ENCODE measurements around the gene ZNF485.
"Not testable (repeated sequence)": the region's sequence is repeated elsewhere in the genome, so short reads cannot be mapped to it uniquely, and the experiment has no call there.

The ZNF485 gene

DNA sequence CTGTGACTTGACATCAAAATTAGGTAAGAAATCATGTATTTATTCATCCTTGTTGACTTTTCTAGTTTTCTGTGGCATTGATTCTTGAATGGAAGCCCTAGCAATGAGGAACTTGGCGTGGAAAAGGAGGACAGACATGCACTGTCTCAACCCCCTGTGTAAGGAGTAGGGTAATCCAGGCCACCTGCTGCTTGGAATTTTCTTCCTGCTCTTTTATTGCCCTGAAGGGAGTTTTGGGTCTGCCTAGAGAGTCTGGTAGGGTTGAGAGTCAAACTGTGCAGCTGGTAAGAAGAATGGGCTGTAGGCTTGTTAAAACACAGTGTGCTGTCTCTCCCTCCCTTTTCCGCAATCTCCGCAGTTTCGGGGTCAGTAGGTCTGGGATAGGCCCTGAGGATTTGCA is 22.7 kb downstream of the ZNF485 start:
- peaks cover 9% of the 10 kb centered on the region for H3K9me3 Mint-ChIP-seq
- H3K27ac Mint-ChIP-seq = no peak overlapping the region
- H3K27me3 Mint-ChIP-seq = no peaks in the 10 kb centered on the region
- no peaks in the 10 kb centered on the region for H3K36me3 Mint-ChIP-seq (ENCODE audit: low read depth)
- H3K4me3 Mint-ChIP-seq = no peak overlapping the region
- H3K4me1 Mint-ChIP-seq (ENCODE audit: low read depth) = no peaks in the 10 kb centered on the region

DNA sequence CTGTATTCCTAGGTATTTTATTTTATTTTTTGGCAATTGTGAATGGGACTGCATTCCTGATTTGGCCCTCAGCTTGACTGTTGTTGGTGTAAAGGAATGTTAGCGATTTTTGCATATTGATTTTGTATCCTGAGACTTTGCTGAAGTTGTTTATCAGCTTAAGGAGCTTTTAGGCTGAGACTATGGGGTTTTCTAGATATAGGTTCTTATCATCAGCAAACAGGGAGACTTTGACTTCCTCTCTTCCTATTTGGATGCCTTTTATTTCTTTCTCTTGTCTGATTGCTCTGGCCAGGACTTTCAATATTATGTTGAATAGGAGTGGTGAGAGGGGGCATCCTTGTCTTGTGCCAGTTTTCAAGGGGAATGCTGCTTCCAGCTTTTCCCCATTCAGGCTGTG is 29.6 kb downstream of the ZNF485 start:
- H3K27me3 Mint-ChIP-seq; H3K36me3 Mint-ChIP-seq (ENCODE audit: low read depth); H3K4me1 Mint-ChIP-seq (ENCODE audit: low read depth); H3K4me3 Mint-ChIP-seq; H3K27ac Mint-ChIP-seq: not testable (repeated sequence)
- H3K9me3 Mint-ChIP-seq = peaks cover 28% of the 10 kb centered on the region

DNA sequence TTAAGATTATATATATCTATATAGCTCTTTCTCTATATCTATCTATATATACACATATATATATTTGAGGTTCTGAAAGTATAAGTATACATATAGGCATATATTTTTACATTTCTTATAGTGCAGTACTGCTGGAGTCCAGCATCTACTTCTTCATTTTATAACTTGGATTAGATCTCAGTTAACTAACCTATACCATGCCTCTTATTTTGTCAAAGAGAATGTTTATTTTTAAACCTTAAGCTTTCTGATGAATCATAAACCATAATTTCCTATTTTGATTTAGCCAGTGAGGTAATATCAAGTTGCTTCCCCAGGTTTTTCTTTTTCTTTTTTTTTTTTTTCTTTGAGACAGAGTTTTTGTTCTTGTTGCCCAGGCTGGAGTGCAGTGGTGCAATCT is 34.4 kb downstream of the ZNF485 start:
- Mint-ChIP-seq H3K27ac (no peak overlapping the region), H3K9me3 (peaks cover 42% of the 10 kb centered on the region), H3K27me3 (no peaks in the 10 kb centered on the region), H3K4me3 (no peak overlapping the region), H3K36me3 (ENCODE audit: low read depth) (peaks cover 47% of the 10 kb centered on the region), H3K4me1 (ENCODE audit: low read depth) (no peaks in the 10 kb centered on the region)

DNA sequence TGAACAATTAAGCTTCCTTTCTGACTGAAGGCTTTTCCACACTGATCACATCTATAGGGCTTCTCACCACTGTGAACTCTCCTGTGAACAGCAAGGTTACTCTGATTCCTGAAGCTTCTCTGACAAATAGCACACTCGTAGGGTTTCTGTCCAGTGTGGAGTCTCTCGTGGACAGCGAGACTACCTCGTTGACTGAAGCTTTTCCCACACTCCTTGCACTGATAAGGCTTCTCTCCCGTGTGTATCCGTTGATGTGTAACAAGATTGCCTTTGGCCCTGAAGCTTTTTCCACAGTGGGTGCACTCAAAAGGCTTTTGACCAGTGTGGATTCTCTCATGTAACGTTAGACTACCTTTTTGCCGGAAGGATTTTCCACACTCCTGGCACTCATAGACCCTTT is 38.0 kb downstream of the ZNF485 start:
- Mint-ChIP-seq H3K4me3 (no peak overlapping the region), H3K27ac (no peak overlapping the region), H3K27me3 (no peaks in the 10 kb centered on the region), H3K9me3 (peaks cover 44% of the 10 kb centered on the region), H3K4me1 (ENCODE audit: low read depth) (peaks cover 10% of the 10 kb centered on the region), H3K36me3 (ENCODE audit: low read depth) (peaks cover 58% of the 10 kb centered on the region)

DNA sequence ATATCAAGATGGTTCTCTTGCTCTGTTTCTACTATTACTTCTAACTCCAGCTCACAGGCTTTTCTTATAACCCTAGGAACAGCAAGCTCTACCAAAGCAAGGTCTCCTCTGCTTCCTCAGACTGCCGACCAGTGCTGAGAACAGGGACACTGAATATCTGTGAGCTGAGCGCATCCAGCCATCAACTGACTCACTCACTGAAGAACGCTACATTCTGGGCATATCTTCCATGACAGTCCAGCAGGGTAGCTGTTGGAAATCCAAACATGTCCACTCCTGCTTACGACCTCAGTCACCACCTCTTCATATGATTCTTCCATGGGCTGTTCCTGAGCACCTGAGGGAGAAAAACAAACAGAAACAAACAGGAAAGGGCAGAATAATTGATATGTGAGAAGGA is 39.6 kb downstream of the ZNF485 start:
- Mint-ChIP-seq H3K36me3 (ENCODE audit: low read depth) (peaks cover 58% of the 10 kb centered on the region), H3K4me3 (no peak overlapping the region), H3K4me1 (ENCODE audit: low read depth) (peaks cover 14% of the 10 kb centered on the region), H3K9me3 (peaks cover 35% of the 10 kb centered on the region), H3K27me3 (no peaks in the 10 kb centered on the region), H3K27ac (no peak overlapping the region)

DNA sequence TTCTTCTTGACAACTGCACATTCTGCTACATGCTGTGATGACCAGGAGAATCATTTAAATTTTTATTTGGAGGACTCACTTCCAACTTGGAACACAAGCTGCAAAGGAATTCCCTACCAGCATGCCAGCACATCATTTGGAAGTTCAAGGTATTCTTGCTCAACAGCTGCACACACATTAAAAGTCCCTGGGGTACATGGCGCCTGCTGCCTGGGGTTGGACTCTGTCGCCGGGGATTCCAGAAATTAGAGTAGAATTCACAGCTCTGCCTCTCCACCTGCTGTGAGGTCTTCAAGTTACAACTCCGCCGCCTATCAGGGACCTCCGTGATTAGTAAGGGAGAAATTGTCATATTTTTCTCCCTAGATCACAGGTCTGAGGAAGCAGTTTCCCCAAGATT is 41.3 kb downstream of the ZNF485 start:
- H3K27ac Mint-ChIP-seq = peak overlapping the region; percentile 91
- peaks cover 35% of the 10 kb centered on the region for H3K9me3 Mint-ChIP-seq
- H3K36me3 Mint-ChIP-seq (ENCODE audit: low read depth) = peaks cover 51% of the 10 kb centered on the region

DNA sequence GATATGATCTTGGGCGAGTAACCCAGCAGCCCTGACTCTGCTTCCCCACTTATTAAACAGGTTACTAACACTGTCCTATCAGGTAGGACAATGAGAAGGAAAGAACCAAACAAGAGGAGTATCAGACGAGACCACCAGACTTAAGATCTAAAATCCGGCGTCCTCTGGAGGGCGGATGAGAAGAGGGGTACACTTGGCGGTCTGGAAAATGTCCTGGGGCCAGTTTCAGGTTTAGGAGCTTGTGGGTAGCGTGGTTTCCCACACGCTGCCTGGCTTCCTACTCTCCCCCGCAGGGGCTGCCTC is 41.8 kb downstream of the ZNF485 start:
- Mint-ChIP-seq H3K36me3 (ENCODE audit: low read depth) (peaks cover 46% of the 10 kb centered on the region), H3K4me3 (peak overlapping the region; percentile 87), H3K27ac (peak overlapping the region; percentile 91), H3K27me3 (no peaks in the 10 kb centered on the region), H3K4me1 (ENCODE audit: low read depth) (peaks cover 14% of the 10 kb centered on the region), H3K9me3 (peaks cover 32% of the 10 kb centered on the region)

More for the DNA sequence above, 41.3 kb downstream of the ZNF485 start:
- peaks cover 14% of the 10 kb centered on the region for H3K4me1 Mint-ChIP-seq (ENCODE audit: low read depth)
- H3K27me3 Mint-ChIP-seq = no peaks in the 10 kb centered on the region
- H3K4me3 Mint-ChIP-seq = peak overlapping the region; percentile 87

DNA sequence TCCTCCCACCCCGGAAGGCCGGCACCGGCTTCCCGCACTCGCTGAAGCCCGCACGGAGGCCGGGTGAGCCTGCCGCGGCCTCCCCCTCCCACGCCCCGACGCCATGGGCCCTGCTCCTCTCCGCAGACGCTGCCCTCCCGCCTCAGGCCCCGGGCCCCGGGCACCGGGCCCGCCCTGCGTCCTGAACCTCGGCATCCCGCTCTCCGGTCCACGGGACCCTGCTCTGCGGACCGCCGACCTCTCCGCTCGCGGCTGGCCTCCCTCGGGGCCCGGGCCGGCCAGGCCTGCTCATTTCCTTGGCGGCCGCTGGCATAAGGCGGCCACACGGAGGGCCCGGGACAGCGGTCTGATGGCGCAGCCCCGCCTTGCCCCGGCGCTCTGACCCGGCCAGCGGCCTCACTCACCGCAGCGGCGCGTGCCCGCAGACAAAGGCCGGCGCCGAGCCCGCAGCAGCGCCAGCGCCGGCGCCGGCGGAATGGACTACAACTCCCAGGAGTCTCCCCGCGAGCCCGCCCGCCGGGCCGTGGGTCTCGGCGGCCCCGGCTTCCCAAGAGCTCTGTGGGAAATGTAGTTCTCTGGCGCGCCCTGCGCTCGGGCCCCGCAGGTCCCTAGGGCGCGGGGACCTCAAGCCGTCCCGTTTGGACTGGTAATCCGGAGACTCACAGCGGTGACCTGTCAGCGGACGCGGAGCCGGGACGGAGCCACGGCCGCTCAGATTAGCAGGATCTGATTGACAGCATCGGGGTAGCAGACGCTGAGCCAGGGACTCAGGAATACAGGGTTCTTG is 42.4 kb downstream of the ZNF485 start, which contains the start of gene ZNF32:
ZNF32 (minus strand) TSS at position 484 of the 787 bp plus-strand sequence. CDS start 2,748 bp downstream, outside the sequence.
- Mint-ChIP-seq H3K4me1 (ENCODE audit: low read depth) (peaks cover 14% of the 10 kb centered on the region), H3K9me3 (peaks cover 26% of the 10 kb centered on the region), H3K4me3 (peak within 1 kb of the TSS; percentile 87), H3K27me3 (no peaks in the 10 kb centered on the region), H3K27ac (peak within 1 kb of the TSS; percentile 91), H3K36me3 (ENCODE audit: low read depth) (peaks cover 41% of the 10 kb centered on the region)

DNA sequence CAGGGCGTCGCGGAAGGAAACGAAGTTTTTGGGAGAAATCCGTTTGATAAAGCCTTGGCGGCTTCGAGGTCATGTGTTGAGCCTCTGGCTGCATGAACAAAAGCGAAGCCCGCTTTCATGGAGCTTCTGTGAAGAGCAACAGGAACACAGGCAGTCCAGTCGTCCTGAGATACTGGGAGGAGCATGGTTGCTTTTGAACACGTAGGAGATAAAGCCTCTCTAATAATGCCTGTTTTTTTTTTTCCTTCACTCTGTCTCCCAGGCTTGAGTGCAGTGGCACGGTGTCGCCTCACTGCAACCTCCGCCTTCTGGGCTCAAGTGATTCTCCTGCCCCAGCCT is 42.9 kb downstream of the ZNF485 start:
- H3K4me3 Mint-ChIP-seq = peak overlapping the region; percentile 85
- peaks cover 14% of the 10 kb centered on the region for H3K4me1 Mint-ChIP-seq (ENCODE audit: low read depth)
- peak overlapping the region; percentile 68 for H3K27ac Mint-ChIP-seq
- peaks cover 25% of the 10 kb centered on the region for H3K9me3 Mint-ChIP-seq
- H3K36me3 Mint-ChIP-seq (ENCODE audit: low read depth) = peaks cover 35% of the 10 kb centered on the region
- peaks cover 2% of the 10 kb centered on the region for H3K27me3 Mint-ChIP-seq

DNA sequence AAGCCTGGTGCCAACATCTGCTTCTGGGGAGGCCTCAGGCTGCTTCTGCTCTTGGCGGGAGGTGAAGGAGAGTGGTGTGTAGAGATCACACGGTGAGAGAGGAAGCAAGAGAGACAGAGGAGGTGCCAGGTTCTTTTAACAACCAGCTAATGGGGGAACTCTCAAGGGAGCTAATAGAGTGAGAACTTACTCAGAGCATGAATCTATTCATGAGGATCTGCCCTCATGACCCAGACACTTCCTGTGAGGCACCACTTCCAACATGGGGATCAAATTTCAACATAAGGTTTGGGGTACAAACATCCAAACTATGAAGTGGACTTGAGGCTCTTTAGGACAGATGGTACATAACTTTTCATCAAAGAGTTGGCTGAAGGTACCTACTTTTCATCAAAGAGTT is 47.5 kb downstream of the ZNF485 start:
- Mint-ChIP-seq H3K27ac (no peak overlapping the region), H3K4me1 (ENCODE audit: low read depth) (peaks cover 10% of the 10 kb centered on the region), H3K4me3 (no peak overlapping the region), H3K9me3 (no peaks in the 10 kb centered on the region), H3K36me3 (ENCODE audit: low read depth) (no peaks in the 10 kb centered on the region), H3K27me3 (peaks cover 11% of the 10 kb centered on the region)

DNA sequence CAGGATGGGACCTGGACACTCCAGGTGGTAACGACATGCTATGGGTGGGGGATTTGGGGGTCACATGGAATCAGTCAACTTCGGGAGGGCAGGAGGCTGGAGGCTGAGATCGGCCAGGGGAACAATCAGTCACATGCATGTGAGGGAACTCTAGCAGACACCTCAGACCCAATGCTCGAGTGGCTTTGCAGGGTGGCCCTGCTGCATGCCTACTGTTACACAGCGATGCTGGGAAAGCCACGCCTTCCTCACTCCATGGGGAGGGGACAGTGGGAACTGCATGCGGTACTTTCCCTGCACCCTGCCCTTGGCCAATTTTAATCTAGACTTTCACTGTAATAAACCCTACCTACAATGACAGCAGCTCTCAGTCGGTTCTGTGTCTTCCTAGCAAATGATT is 49.1 kb downstream of the ZNF485 start:
- no peak overlapping the region for H3K4me3 Mint-ChIP-seq
- peaks cover 13% of the 10 kb centered on the region for H3K27me3 Mint-ChIP-seq
- H3K9me3 Mint-ChIP-seq = no peaks in the 10 kb centered on the region
- no peak overlapping the region for H3K27ac Mint-ChIP-seq
- no peaks in the 10 kb centered on the region for H3K4me1 Mint-ChIP-seq (ENCODE audit: low read depth)
- H3K36me3 Mint-ChIP-seq (ENCODE audit: low read depth) = no peaks in the 10 kb centered on the region

DNA sequence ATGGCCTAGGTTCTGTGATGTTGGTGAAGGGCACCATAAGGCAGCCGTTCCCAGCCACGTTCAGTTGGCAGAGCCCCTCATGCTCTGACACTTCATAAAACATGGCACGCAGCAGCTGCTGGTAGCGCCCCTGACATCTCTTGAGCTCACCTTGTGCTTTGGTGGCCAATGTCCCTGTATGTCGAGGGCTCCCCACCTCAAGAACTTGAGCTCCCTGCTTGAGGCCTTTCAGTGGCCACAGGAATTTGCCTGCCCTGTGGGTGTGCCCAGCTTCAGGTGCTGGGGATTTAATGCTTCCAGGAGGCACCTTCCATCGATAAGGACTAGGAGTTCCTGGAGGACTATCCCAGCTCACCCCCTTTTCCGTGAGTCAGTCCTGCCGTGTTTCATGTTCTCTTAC is 52.0 kb downstream of the ZNF485 start:
- H3K9me3 Mint-ChIP-seq = peaks cover 5% of the 10 kb centered on the region
- H3K4me3 Mint-ChIP-seq = no peak overlapping the region
- peaks cover 18% of the 10 kb centered on the region for H3K27me3 Mint-ChIP-seq
- H3K4me1 Mint-ChIP-seq (ENCODE audit: low read depth) = no peaks in the 10 kb centered on the region
- H3K36me3 Mint-ChIP-seq (ENCODE audit: low read depth) = no peaks in the 10 kb centered on the region
- H3K27ac Mint-ChIP-seq = no peak overlapping the region

DNA sequence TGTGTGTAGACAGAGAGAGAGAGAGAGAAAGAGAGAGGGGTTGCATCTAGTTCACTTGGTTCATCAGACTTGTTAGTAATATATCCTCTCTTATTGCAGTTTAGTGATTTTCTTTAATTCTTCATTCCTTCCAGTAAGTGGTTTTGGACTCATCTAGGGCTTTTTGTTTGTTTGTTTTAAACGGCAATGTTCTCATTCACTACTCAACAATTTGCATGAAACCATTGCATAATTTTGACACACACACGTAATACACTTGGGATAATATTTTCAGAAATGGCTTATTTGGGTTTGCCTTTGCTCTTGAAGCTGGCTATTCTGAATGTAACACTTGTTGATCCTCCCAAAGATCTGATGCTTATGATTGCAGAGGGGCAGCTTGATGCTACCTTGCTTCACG is 58.8 kb downstream of the ZNF485 start:
- H3K4me1 Mint-ChIP-seq (ENCODE audit: low read depth) = peaks cover 9% of the 10 kb centered on the region
- H3K27ac Mint-ChIP-seq = no peak overlapping the region
- peaks cover 7% of the 10 kb centered on the region for H3K9me3 Mint-ChIP-seq
- no peaks in the 10 kb centered on the region for H3K36me3 Mint-ChIP-seq (ENCODE audit: low read depth)
- peaks cover 38% of the 10 kb centered on the region for H3K27me3 Mint-ChIP-seq
- H3K4me3 Mint-ChIP-seq = no peak overlapping the region

DNA sequence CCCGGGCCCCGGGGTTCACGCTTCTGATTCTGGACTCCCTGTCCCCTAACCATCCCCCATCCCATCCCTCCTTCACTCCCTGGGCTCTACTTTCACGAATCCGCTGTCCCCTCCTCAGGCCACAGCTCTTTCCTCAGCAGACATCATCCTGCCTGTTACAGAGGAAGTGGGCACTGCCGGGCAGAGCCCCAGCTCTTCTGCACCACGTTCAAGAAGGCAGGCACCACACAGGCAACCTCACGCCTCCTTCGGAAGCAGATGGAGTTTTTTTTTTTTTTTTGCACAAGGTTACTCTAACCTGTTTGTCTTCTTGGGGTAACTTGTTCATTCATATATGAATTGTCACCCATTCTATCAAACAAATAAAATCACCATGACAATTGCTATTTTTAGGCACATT is 60.3 kb downstream of the ZNF485 start:
- H3K4me3 Mint-ChIP-seq = no peak overlapping the region
- no peak overlapping the region for H3K27ac Mint-ChIP-seq
- H3K27me3 Mint-ChIP-seq = peaks cover 46% of the 10 kb centered on the region
- no peaks in the 10 kb centered on the region for H3K36me3 Mint-ChIP-seq (ENCODE audit: low read depth)
- peaks cover 7% of the 10 kb centered on the region for H3K9me3 Mint-ChIP-seq
- H3K4me1 Mint-ChIP-seq (ENCODE audit: low read depth) = peaks cover 9% of the 10 kb centered on the region

DNA sequence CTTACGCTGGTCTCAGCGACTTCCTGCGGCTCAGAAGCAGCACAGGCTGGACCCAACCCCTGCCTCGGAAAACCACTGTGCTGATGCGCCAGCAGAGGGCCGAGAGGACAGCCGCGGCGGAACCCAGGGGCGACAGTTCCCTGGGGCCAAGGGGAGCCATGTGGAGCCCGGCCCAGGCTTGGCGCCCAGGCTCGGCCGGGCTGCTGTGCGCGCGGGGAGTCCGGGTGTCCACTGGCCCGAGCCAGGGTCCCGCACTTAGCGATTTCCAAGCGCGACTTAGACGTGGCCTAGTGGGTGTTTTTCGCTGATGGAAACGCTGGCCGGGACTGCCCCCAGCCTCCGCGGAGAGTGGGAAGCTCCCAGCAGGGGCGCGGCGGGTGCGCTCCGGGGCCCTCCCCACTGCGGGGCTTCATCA is 61.1 kb downstream of the ZNF485 start:
- Mint-ChIP-seq H3K4me1 (ENCODE audit: low read depth) (peaks cover 9% of the 10 kb centered on the region), H3K36me3 (ENCODE audit: low read depth) (no peaks in the 10 kb centered on the region), H3K9me3 (peaks cover 7% of the 10 kb centered on the region), H3K27me3 (peaks cover 45% of the 10 kb centered on the region), H3K4me3 (no peak overlapping the region), H3K27ac (no peak overlapping the region)

Measured in stimulated activated naive CD8-positive, alpha-beta T cell treated with anti-CD3 and anti-CD28 coated beads, Interleukin-15, Interleukin-2, amounts not matched to agents 100 ng/mL and 50 ng/mL, for 24 hours (primary cell).